Panc1 (cell line): ENCODE results near the gene POU3F1. TPM values are rescaled to one million over a fixed set of nuclear protein-coding genes. Genes with fewer than 3 reads are reported as not detected.
A peak's percentile ranks its signal among the peaks of the same experiment; 100 is the strongest.

Experiments used
- ATAC-seq: fragments of 200-7000 bp; cut with Tn5 transposase; 2 replicates; pipeline ENCODE4 v1.9.1; 2020; ENCODE audit warnings: mild to moderate bottlenecking, moderate library complexity
- BruUV-seq: library from RNA; stranded (reverse); fragments of 400-500 nt; replicated peaks from 2 replicates; lab custom pipeline; 2021; lab: Mats Ljungman, UMichigan
- CTCF ChIA-PET: fragments of 300-600 bp; sonication (Branson Sonifier 250); formaldehyde crosslinking; loops from one replicate; lab custom pipeline; 2022; ENCODE audit warnings: antibody characterized with exemption; lab: Charles Lee
- POLR2A ChIA-PET: fragments of 300-600 bp; sonication (Branson Sonifier 250); formaldehyde crosslinking; loops from one replicate; lab custom pipeline; 2022; ENCODE audit warnings: antibody characterized with exemption; lab: Charles Lee
- DNase-seq: peaks from one replicate; pipeline ENCODE4 v3.0.0-alpha.2; 2010; ENCODE audit warnings: low read depth, low spot score
- H3K27ac ChIP-seq: 2 replicates; pipeline ENCODE4 v1.5.1; 2011; ENCODE audit warnings: mild to moderate bottlenecking, low read length, inconsistent platforms
- H3K27me3 ChIP-seq: fragments of 200-500 bp; sonication (Bioruptor generic); 2 replicates; pipeline ENCODE4 v1.6.0; 2014; ENCODE audit warnings: low read length, inconsistent platforms; ENCODE audit not compliant: control insufficient read depth, insufficient read depth
- H3K36me3 ChIP-seq: fragments of 200-500 bp; sonication (Bioruptor generic); 2 replicates; pipeline ENCODE4 v1.5.1; 2014; ENCODE audit warnings: inconsistent platforms, mild to moderate bottlenecking, low read length, moderate library complexity; ENCODE audit not compliant: control insufficient read depth, insufficient read depth
- H3K4me1 ChIP-seq: 2 replicates; pipeline ENCODE4 v1.5.1; 2011; ENCODE audit warnings: inconsistent platforms, mild to moderate bottlenecking, low read length, moderate library complexity; ENCODE audit not compliant: control insufficient read depth, insufficient read depth
- H3K4me3 ChIP-seq, 2 experiments: 2 replicates each; pipeline ENCODE4 v1.5.1; 2011 to 2012; ENCODE audit warnings: low read depth in 2 of 2, low read length in 2 of 2, mild to moderate bottlenecking in 2 of 2, inconsistent platforms in 1 of 2, moderate library complexity in 1 of 2
- H3K9me3 ChIP-seq: fragments of 200-500 bp; sonication (Bioruptor generic); 2 replicates; pipeline ENCODE4 v1.5.1; 2014; ENCODE audit warnings: low read depth, mild to moderate bottlenecking, inconsistent platforms, low read length, moderate library complexity; ENCODE audit not compliant: control insufficient read depth, insufficient read depth
- POLR2AphosphoS5 ChIP-seq: IDR thresholded peaks from 2 replicates; pipeline ENCODE4 v1.6.1; 2012; ENCODE audit warnings: mild to moderate bottlenecking, low read depth, low read length, moderate library complexity
- SIN3A ChIP-seq: IDR thresholded peaks from 2 replicates; pipeline ENCODE4 v1.6.1; 2012; ENCODE audit warnings: low read depth, mild to moderate bottlenecking, low read length, moderate library complexity, borderline replicate concordance; ENCODE audit not compliant: insufficient read depth
- TCF7L2 ChIP-seq: IDR thresholded peaks from 2 replicates; pipeline ENCODE4 v1.6.1; 2011; ENCODE audit warnings: mild to moderate bottlenecking, low read depth, low read length, inconsistent platforms
- in situ Hi-C: cut with HindIII; loops from 2 replicates; pipeline ENCODE4 v1.10.0; 2016; ENCODE audit warnings: low sequenced_read_pairs, low pct_unique_long_range_greater_than_20kb
- intact Hi-C: fragments of 100-400 bp; cut with micrococcal nuclease; formaldehyde crosslinking; loops from one replicate; pipeline ENCODE4 v1.10.0; 2022; ENCODE audit not compliant: unreplicated experiment
- total RNA-seq: library from RNA; stranded (reverse); gene quantifications from one replicate; pipeline ENCODE4 v1.2.1, GENCODE V29; 2021; ENCODE audit not compliant: unreplicated experiment
- TF ChIP-seq, protein P1 (sequence below): fragments of 450-650 bp; IDR thresholded peaks from 2 replicates; pipeline ENCODE4 v1.5.1; 2017; ENCODE audit warnings: mild to moderate bottlenecking
- TF ChIP-seq, protein P2 (sequence below), 2 experiments: IDR thresholded peaks; 2 replicates each; pipeline ENCODE4 v1.6.1; 2011 to 2012; ENCODE audit warnings: low read depth in 2 of 2, control low read depth in 1 of 2, low read length in 1 of 2, mild to moderate bottlenecking in 1 of 2, moderate library complexity in 1 of 2; ENCODE audit not compliant: insufficient read depth in 1 of 2

Gene POU3F1
- total RNA-seq, 1 experiment from 2014 or later = 0.08 TPM

DNA sequence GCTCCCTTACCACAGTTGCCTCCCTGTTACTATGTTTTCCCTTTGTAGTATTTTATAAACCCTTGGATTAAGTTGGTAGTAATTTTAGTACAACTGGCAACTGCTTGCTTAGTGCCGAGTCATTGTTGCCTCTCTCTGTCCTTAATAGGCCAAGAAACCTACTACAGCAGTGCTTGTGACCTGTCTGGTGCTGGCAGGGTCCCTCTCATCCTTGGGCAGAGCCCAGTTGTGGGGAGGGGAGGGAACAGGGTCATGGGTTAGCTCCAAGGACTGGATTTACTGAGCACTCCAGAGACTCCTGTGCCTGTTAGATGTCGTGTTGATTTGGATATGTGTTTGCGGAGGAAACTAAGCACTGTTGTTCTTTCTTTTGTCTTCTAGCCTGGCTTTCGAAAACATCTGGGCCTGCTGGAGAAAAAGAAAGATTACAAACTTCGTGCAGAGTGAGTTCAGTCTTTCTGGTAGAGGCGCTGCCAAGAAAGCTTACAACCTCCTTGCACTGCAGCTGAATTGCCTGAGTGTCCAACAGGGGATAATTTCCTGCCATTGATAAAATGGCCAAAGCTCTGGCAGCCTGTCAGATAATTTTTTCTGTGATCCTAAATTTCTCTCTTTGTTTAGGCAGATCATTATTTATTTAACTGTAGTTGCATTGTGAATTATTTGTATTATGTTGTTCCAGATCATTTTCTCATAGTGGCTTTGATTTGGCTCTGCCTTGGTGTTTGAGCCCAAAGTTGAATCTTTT is 30.4 kb downstream of the POU3F1 start:
- no TSS peak for BruUV-seq
- POLR2A ChIA-PET = no interaction called here
- intact Hi-C loops = no loop called here
- DNase-seq (no peak), ATAC-seq (no peak)
- Histone ChIP-seq H3K4me3 (no peak overlapping the region), H3K9me3 (no peaks in the 10 kb centered on the region), H3K27ac (peak overlapping the region; percentile 65), H3K36me3 (peaks cover 20% of the 10 kb centered on the region), H3K27me3 (no peaks in the 10 kb centered on the region), H3K4me1 (peaks cover 19% of the 10 kb centered on the region)
- no peak for TF ChIP-seq SIN3A
- no peak for TF ChIP-seq POLR2AphosphoS5
- TF ChIP-seq, protein P1, sequence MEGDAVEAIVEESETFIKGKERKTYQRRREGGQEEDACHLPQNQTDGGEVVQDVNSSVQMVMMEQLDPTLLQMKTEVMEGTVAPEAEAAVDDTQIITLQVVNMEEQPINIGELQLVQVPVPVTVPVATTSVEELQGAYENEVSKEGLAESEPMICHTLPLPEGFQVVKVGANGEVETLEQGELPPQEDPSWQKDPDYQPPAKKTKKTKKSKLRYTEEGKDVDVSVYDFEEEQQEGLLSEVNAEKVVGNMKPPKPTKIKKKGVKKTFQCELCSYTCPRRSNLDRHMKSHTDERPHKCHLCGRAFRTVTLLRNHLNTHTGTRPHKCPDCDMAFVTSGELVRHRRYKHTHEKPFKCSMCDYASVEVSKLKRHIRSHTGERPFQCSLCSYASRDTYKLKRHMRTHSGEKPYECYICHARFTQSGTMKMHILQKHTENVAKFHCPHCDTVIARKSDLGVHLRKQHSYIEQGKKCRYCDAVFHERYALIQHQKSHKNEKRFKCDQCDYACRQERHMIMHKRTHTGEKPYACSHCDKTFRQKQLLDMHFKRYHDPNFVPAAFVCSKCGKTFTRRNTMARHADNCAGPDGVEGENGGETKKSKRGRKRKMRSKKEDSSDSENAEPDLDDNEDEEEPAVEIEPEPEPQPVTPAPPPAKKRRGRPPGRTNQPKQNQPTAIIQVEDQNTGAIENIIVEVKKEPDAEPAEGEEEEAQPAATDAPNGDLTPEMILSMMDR = no peak
- TF ChIP-seq, protein P2, sequence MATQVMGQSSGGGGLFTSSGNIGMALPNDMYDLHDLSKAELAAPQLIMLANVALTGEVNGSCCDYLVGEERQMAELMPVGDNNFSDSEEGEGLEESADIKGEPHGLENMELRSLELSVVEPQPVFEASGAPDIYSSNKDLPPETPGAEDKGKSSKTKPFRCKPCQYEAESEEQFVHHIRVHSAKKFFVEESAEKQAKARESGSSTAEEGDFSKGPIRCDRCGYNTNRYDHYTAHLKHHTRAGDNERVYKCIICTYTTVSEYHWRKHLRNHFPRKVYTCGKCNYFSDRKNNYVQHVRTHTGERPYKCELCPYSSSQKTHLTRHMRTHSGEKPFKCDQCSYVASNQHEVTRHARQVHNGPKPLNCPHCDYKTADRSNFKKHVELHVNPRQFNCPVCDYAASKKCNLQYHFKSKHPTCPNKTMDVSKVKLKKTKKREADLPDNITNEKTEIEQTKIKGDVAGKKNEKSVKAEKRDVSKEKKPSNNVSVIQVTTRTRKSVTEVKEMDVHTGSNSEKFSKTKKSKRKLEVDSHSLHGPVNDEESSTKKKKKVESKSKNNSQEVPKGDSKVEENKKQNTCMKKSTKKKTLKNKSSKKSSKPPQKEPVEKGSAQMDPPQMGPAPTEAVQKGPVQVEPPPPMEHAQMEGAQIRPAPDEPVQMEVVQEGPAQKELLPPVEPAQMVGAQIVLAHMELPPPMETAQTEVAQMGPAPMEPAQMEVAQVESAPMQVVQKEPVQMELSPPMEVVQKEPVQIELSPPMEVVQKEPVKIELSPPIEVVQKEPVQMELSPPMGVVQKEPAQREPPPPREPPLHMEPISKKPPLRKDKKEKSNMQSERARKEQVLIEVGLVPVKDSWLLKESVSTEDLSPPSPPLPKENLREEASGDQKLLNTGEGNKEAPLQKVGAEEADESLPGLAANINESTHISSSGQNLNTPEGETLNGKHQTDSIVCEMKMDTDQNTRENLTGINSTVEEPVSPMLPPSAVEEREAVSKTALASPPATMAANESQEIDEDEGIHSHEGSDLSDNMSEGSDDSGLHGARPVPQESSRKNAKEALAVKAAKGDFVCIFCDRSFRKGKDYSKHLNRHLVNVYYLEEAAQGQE (IDR thresholded peaks at IDR 0.05; ENCODE audit: insufficient read depth in 1 of 2, low read depth in 2 of 2, low read length in 1 of 2) = no peak
- no peak for TF ChIP-seq TCF7L2
- CTCF ChIA-PET = no interaction called here
- in situ Hi-C loops = no loop called here

DNA sequence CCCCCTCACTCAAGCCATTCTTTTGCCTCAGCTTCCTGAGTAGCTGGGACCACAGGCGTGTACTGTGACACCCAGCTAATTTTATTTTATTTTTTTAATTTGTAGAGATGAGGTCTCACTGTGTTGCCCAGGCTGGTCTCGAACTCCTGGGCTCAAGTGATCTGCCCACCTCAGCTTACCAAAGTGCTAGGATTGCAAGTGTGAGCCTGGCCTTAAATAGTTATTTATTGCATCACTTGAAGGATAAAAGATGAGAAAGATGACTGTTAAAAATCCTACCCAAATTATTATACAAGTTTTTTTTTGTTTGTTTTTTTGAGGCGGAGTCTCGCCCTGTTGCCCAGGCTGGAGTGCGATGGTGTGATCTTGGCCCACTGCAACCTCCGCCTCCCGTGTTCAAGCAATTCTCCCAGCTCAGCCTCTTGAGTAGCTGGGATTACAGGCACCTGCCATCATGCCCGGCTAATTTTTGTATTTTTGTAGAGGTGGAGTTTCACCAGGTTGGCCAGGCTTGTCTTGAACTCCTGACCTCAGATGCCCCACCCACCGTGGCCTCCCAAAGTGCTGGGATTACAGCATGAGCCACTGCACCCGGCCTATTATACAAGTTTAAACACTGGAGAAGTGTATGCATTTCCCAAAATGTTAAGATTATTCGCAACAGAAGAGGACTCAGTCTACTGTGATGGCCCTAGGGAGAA is 31.7 kb downstream of the POU3F1 start:
- DNase-seq (no peak), ATAC-seq (no peak)
- H3K9me3 ChIP-seq = no peaks in the 10 kb centered on the region
- ChIA-PET CTCF (interaction anchor here (0.7 kb wide), 1 partner anchor 1499 kb away, joined by 4 read pairs; no protein-coding TSS in a partner anchor), POLR2A (interaction anchor here (0.6 kb wide), 2 partner anchors 25 to 417 kb away, joined by 3 read pairs; no protein-coding TSS in a partner anchor)
- no TSS peak for BruUV-seq
- peaks cover 19% of the 10 kb centered on the region for H3K4me1 ChIP-seq
- intact Hi-C loops (no loop called here), in situ Hi-C loops (no loop called here)
- H3K36me3 ChIP-seq = peaks cover 14% of the 10 kb centered on the region
- H3K27me3 ChIP-seq = no peaks in the 10 kb centered on the region
- H3K4me3 ChIP-seq = no peak overlapping the region
- TF ChIP-seq POLR2AphosphoS5 = no peak
- no peak overlapping the region for H3K27ac ChIP-seq
